Measurements from ENCODE around the gene PIK3R5.

GRCh38 chr17:8991514-8992285, 26.2 kb upstream of the PIK3R5 start:
- peak; percentile 86 for TF ChIP-seq CTCF (conservative IDR thresholded peaks at IDR 0.05; ENCODE audit: low read depth, low read length)
- TF ChIP-seq EZH2 (IDR thresholded peaks at IDR 0.05; ENCODE audit: borderline replicate concordance, low read depth, low read length, poor library complexity, severe bottlenecking), result no peak

Measured in A673 (cell line).